Stimulated activated CD4-positive, alpha-beta T cell treated with anti-CD3 and anti-CD28 coated beads, Interleukin-12 subunit alpha, Interleukin-12 subunit beta, amount 100 ng/mL, for 48 hours (primary cell): ENCODE results near the gene ASB10.

ENCODE experiments used
- DNase-seq, 3 donors: peaks; one replicate each; pipeline ENCODE4 v3.0.0-alpha.2; 2020; ENCODE audit warnings: low read depth in 2 of 3, low spot score in 1 of 3

ASB10 gene

GRCh38 chr7:151210087-151210854 lies 23.2 kb upstream of the ASB10 start, which contains the start of gene H2BK1:
Gene H2BK1, minus strand, starts transcription at chr7:151210488. Its CDS starts 170 bp downstream, at chr7:151210318.
- no peak for DNase-seq

- no peak for DNase-seq
These were observed 22.5 kb upstream of the ASB10 start for GRCh38 chr7:151209588-151209987.

- DNase-seq = no peak
These were observed 21.3 kb upstream of the ASB10 start for GRCh38 chr7:151208253-151208862.

GRCh38 chr7:151207804-151208203 lies 20.8 kb upstream of the ASB10 start:
- DNase-seq = no peak

GRCh38 chr7:151207315-151207714 lies 20.3 kb upstream of the ASB10 start:
- no peak for DNase-seq

GRCh38 chr7:151206914-151207313 lies 19.9 kb upstream of the ASB10 start:
- DNase-seq = no peak

GRCh38 chr7:151205730-151206129 lies 18.7 kb upstream of the ASB10 start:
- no peak for DNase-seq

GRCh38 chr7:151204383-151205032 lies 17.5 kb upstream of the ASB10 start:
- no peak for DNase-seq

- no peak for DNase-seq
These were observed 15.8 kb upstream of the ASB10 start for GRCh38 chr7:151202836-151203235.

- no peak for DNase-seq
These were observed 14.7 kb upstream of the ASB10 start for GRCh38 chr7:151201751-151202150.

GRCh38 chr7:151201344-151201743 lies 14.3 kb upstream of the ASB10 start:
- no peak for DNase-seq

GRCh38 chr7:151198945-151199848 lies 12.1 kb upstream of the ASB10 start:
- DNase-seq = no peak

- DNase-seq = no peak
These were observed 10.9 kb upstream of the ASB10 start for GRCh38 chr7:151197932-151198331.

GRCh38 chr7:151195616-151196450 lies 8.8 kb upstream of the ASB10 start:
- DNase-seq = no peak

- DNase-seq = no peak
These were observed 7.1 kb upstream of the ASB10 start for GRCh38 chr7:151194188-151194587.

- DNase-seq = no peak
These were observed 6.3 kb upstream of the ASB10 start for GRCh38 chr7:151193203-151193978.

GRCh38 chr7:151192002-151192539 lies 5.0 kb upstream of the ASB10 start:
- no peak for DNase-seq

- DNase-seq = no peak
These were observed 4.5 kb upstream of the ASB10 start for GRCh38 chr7:151191544-151191943.

GRCh38 chr7:151189038-151189437 lies 2.0 kb upstream of the ASB10 start:
- no peak for DNase-seq

- DNase-seq = no peak
These were observed 1.1 kb upstream of the ASB10 start for GRCh38 chr7:151188252-151188542.
